Neural cell (in vitro differentiated cells): Measurements from ENCODE around the gene HK1.

Experiments used
- EP300 ChIP-seq: fragments of 450-650 bp; conservative IDR thresholded peaks from 2 replicates; pipeline ENCODE4 v1.6.1; 2014; ENCODE audit warnings: antibody characterized with exemption, mild to moderate bottlenecking, moderate library complexity; ENCODE audit not compliant: poor library complexity, severe bottlenecking
- EZH2 ChIP-seq: fragments of 200-600, 300-800 bp; shearing (Covaris generic), sonication (generic); IDR thresholded peaks from 2 replicates; pipeline ENCODE4 v1.6.1; 2014; ENCODE audit warnings: antibody characterized with exemption, low read length, borderline replicate concordance, mild to moderate bottlenecking; ENCODE audit not compliant: insufficient read depth, poor library complexity, severe bottlenecking
- POLR2AphosphoS5 ChIP-seq: IDR thresholded peaks from 2 replicates; pipeline ENCODE4 v1.6.1; 2012
- RAD21 ChIP-seq: fragments of 450-650 bp; conservative IDR thresholded peaks from 2 replicates; pipeline ENCODE4 v1.6.1; 2014; ENCODE audit warnings: antibody characterized with exemption, mild to moderate bottlenecking, moderate library complexity
- SMC3 ChIP-seq: fragments of 450-650 bp; conservative IDR thresholded peaks from 2 replicates; pipeline ENCODE4 v1.6.1; 2014; ENCODE audit warnings: antibody characterized with exemption, mild to moderate bottlenecking, moderate library complexity; ENCODE audit not compliant: poor library complexity
- TAF1 ChIP-seq: IDR thresholded peaks from 2 replicates; pipeline ENCODE4 v1.6.1; 2012; ENCODE audit warnings: low read depth
- TF ChIP-seq, protein P1 (sequence below): fragments of 450-650 bp; IDR thresholded peaks from 2 replicates; pipeline ENCODE4 v1.5.1; 2014; ENCODE audit warnings: antibody characterized with exemption, mild to moderate bottlenecking, moderate library complexity; ENCODE audit not compliant: poor library complexity, severe bottlenecking
- TF ChIP-seq, protein P2 (sequence below): IDR thresholded peaks from 2 replicates; pipeline ENCODE4 v1.6.1; 2012; ENCODE audit warnings: borderline replicate concordance

DNA sequence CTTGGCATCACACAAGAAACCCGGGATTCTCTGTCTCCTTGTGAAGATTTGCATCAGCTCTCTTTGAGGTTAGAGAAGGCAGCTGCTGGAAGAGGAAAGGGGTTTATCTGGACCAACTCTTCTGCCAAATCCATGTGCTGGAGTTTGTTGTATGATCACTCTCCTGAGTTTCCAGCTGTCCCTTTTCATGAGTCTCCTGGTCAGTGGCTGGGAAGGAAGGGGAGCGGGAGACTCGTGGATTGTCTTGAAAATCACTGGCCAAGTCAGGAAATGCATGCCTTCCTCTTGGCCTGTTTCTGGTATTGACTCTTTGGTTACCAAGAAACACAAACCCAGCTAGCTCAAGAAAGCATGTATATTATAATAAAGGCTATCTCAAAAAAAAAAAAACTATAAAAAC, 99.6 kb downstream of the HK1 start:
- TF ChIP-seq, protein P1, sequence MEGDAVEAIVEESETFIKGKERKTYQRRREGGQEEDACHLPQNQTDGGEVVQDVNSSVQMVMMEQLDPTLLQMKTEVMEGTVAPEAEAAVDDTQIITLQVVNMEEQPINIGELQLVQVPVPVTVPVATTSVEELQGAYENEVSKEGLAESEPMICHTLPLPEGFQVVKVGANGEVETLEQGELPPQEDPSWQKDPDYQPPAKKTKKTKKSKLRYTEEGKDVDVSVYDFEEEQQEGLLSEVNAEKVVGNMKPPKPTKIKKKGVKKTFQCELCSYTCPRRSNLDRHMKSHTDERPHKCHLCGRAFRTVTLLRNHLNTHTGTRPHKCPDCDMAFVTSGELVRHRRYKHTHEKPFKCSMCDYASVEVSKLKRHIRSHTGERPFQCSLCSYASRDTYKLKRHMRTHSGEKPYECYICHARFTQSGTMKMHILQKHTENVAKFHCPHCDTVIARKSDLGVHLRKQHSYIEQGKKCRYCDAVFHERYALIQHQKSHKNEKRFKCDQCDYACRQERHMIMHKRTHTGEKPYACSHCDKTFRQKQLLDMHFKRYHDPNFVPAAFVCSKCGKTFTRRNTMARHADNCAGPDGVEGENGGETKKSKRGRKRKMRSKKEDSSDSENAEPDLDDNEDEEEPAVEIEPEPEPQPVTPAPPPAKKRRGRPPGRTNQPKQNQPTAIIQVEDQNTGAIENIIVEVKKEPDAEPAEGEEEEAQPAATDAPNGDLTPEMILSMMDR: no peak
- TF ChIP-seq EP300: no peak
- TF ChIP-seq EZH2: no peak
- no peak for TF ChIP-seq RAD21
- TF ChIP-seq TAF1: no peak
- TF ChIP-seq, protein P2, sequence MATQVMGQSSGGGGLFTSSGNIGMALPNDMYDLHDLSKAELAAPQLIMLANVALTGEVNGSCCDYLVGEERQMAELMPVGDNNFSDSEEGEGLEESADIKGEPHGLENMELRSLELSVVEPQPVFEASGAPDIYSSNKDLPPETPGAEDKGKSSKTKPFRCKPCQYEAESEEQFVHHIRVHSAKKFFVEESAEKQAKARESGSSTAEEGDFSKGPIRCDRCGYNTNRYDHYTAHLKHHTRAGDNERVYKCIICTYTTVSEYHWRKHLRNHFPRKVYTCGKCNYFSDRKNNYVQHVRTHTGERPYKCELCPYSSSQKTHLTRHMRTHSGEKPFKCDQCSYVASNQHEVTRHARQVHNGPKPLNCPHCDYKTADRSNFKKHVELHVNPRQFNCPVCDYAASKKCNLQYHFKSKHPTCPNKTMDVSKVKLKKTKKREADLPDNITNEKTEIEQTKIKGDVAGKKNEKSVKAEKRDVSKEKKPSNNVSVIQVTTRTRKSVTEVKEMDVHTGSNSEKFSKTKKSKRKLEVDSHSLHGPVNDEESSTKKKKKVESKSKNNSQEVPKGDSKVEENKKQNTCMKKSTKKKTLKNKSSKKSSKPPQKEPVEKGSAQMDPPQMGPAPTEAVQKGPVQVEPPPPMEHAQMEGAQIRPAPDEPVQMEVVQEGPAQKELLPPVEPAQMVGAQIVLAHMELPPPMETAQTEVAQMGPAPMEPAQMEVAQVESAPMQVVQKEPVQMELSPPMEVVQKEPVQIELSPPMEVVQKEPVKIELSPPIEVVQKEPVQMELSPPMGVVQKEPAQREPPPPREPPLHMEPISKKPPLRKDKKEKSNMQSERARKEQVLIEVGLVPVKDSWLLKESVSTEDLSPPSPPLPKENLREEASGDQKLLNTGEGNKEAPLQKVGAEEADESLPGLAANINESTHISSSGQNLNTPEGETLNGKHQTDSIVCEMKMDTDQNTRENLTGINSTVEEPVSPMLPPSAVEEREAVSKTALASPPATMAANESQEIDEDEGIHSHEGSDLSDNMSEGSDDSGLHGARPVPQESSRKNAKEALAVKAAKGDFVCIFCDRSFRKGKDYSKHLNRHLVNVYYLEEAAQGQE: no peak
- TF ChIP-seq POLR2AphosphoS5: no peak
- TF ChIP-seq SMC3: no peak
